Measurements from ENCODE around the gene SLC2A3.
"Not testable (repeated sequence)": the region's sequence is repeated elsewhere in the genome, so short reads cannot be mapped to it uniquely, and the experiment has no call there.

Gene SLC2A3

GRCh38 chr12:7972734-7973456 is 36.9 kb upstream of the SLC2A3 start:
- Histone ChIP-seq H2AK5ac (ENCODE audit: low read depth, low read length) (no peak overlapping the region), H2BK120ac (ENCODE audit: low read depth, low read length) (no peak overlapping the region), H2AFZ (ENCODE audit: low read length) (no peak overlapping the region), H3K4ac (ENCODE audit: low read length) (no peak overlapping the region), H3K4me2 (ENCODE audit: insufficient read depth, low read length, poor library complexity, severe bottlenecking) (no peak overlapping the region), H2BK5ac (ENCODE audit: low read length) (no peak overlapping the region), H4K8ac (ENCODE audit: low read depth, low read length) (no peak overlapping the region), H4K91ac (ENCODE audit: low read depth, low read length, poor library complexity) (no peak overlapping the region), H3K18ac (ENCODE audit: low read length) (no peak overlapping the region), H3K4me1 (ENCODE audit: control insufficient read depth in 2 of 2, insufficient read depth in 1 of 2, low read depth in 1 of 2, low read length in 2 of 2) (peaks cover 2 to 4% of the 10 kb centered on the region in 2 donors), H2BK12ac (ENCODE audit: low read length) (no peak overlapping the region), H3K9ac (ENCODE audit: low read depth, low read length, poor library complexity) (no peak overlapping the region), H3K14ac (ENCODE audit: low read length) (no peak overlapping the region), H3K4me3 (ENCODE audit: low read length in 2 of 2) (no peak overlapping the region), H3K27ac (replicated peaks; ENCODE audit: low read length) (no peak overlapping the region), H3K36me3 (replicated peaks in 1 of 2; ENCODE audit: control insufficient read depth in 2 of 2, insufficient read depth in 2 of 2, low read length in 2 of 2) (no peaks in the 10 kb centered on the region), H3K23ac (ENCODE audit: low read depth, low read length, poor library complexity) (no peak overlapping the region), H3K9me3 (replicated peaks in 1 of 2; ENCODE audit: control insufficient read depth in 2 of 2, insufficient read depth in 1 of 2, low read depth in 1 of 2, low read length in 2 of 2) (no peaks in the 10 kb centered on the region), H2BK15ac (ENCODE audit: low read length) (no peak overlapping the region), H3K79me1 (ENCODE audit: low read depth, low read length) (no peaks in the 10 kb centered on the region), H3K27me3 (ENCODE audit: control insufficient read depth in 3 of 3, insufficient read depth in 3 of 3, low read depth in 1 of 3, low read length in 3 of 3) (no peaks in the 10 kb centered on the region)
- no CpG with 5 or more reads among the region's 19 CpGs for WGBS, 2 donors (ENCODE audit: extremely low coverage in 2 of 2, insufficient read length in 2 of 2, insufficient replicate concordance in 1 of 2)
- DNase-seq (ENCODE audit: low spot score), result no peak

GRCh38 chr12:7972269-7972668 is 36.3 kb upstream of the SLC2A3 start:
- not testable (repeated sequence) for H2AK5ac ChIP-seq (ENCODE audit: low read depth, low read length); H4K8ac ChIP-seq (ENCODE audit: low read depth, low read length); H3K18ac ChIP-seq (ENCODE audit: low read length); DNase-seq (ENCODE audit: low spot score); H2BK120ac ChIP-seq (ENCODE audit: low read depth, low read length); H3K23ac ChIP-seq (ENCODE audit: low read depth, low read length, poor library complexity); H2AFZ ChIP-seq (ENCODE audit: low read length); H3K4me2 ChIP-seq (ENCODE audit: insufficient read depth, low read length, poor library complexity, severe bottlenecking); H3K14ac ChIP-seq (ENCODE audit: low read length); H3K36me3 ChIP-seq (replicated peaks in 1 of 2; ENCODE audit: control insufficient read depth in 2 of 2, insufficient read depth in 2 of 2, low read length in 2 of 2); H2BK15ac ChIP-seq (ENCODE audit: low read length); H3K79me1 ChIP-seq (ENCODE audit: low read depth, low read length); H3K4me3 ChIP-seq (ENCODE audit: low read length in 2 of 2); H3K27me3 ChIP-seq (ENCODE audit: control insufficient read depth in 3 of 3, insufficient read depth in 3 of 3, low read depth in 1 of 3, low read length in 3 of 3); H3K27ac ChIP-seq (replicated peaks; ENCODE audit: low read length); H2BK5ac ChIP-seq (ENCODE audit: low read length); H3K4ac ChIP-seq (ENCODE audit: low read length); H3K4me1 ChIP-seq (ENCODE audit: control insufficient read depth in 2 of 2, insufficient read depth in 1 of 2, low read depth in 1 of 2, low read length in 2 of 2); H2BK12ac ChIP-seq (ENCODE audit: low read length); H3K9me3 ChIP-seq (replicated peaks in 1 of 2; ENCODE audit: control insufficient read depth in 2 of 2, insufficient read depth in 1 of 2, low read depth in 1 of 2, low read length in 2 of 2); H4K91ac ChIP-seq (ENCODE audit: low read depth, low read length, poor library complexity); H3K9ac ChIP-seq (ENCODE audit: low read depth, low read length, poor library complexity)
- WGBS, 2 donors (ENCODE audit: extremely low coverage in 2 of 2, insufficient read length in 2 of 2, insufficient replicate concordance in 1 of 2), result no CpG with 5 or more reads among the region's 9 CpGs

GRCh38 chr12:7971765-7972164 is 35.8 kb upstream of the SLC2A3 start:
- not testable (repeated sequence) for H3K27ac ChIP-seq (replicated peaks; ENCODE audit: low read length); H4K91ac ChIP-seq (ENCODE audit: low read depth, low read length, poor library complexity); H4K8ac ChIP-seq (ENCODE audit: low read depth, low read length); H3K23ac ChIP-seq (ENCODE audit: low read depth, low read length, poor library complexity); H3K27me3 ChIP-seq (ENCODE audit: control insufficient read depth in 3 of 3, insufficient read depth in 3 of 3, low read depth in 1 of 3, low read length in 3 of 3); DNase-seq (ENCODE audit: low spot score); H2BK120ac ChIP-seq (ENCODE audit: low read depth, low read length); H2BK12ac ChIP-seq (ENCODE audit: low read length); H3K4me1 ChIP-seq (ENCODE audit: control insufficient read depth in 2 of 2, insufficient read depth in 1 of 2, low read depth in 1 of 2, low read length in 2 of 2); H3K9ac ChIP-seq (ENCODE audit: low read depth, low read length, poor library complexity); H3K36me3 ChIP-seq (replicated peaks in 1 of 2; ENCODE audit: control insufficient read depth in 2 of 2, insufficient read depth in 2 of 2, low read length in 2 of 2); H3K14ac ChIP-seq (ENCODE audit: low read length); H2BK5ac ChIP-seq (ENCODE audit: low read length); H3K4me3 ChIP-seq (ENCODE audit: low read length in 2 of 2); H2BK15ac ChIP-seq (ENCODE audit: low read length); H3K79me1 ChIP-seq (ENCODE audit: low read depth, low read length); H3K18ac ChIP-seq (ENCODE audit: low read length); H3K9me3 ChIP-seq (replicated peaks in 1 of 2; ENCODE audit: control insufficient read depth in 2 of 2, insufficient read depth in 1 of 2, low read depth in 1 of 2, low read length in 2 of 2); H2AK5ac ChIP-seq (ENCODE audit: low read depth, low read length); H3K4me2 ChIP-seq (ENCODE audit: insufficient read depth, low read length, poor library complexity, severe bottlenecking); H3K4ac ChIP-seq (ENCODE audit: low read length)
- peak overlapping the region; percentile 94 for H2AFZ ChIP-seq (ENCODE audit: low read length)
- WGBS, 2 donors (ENCODE audit: extremely low coverage in 2 of 2, insufficient read length in 2 of 2, insufficient replicate concordance in 1 of 2), result no CpG with 5 or more reads among the region's 7 CpGs

DNA sequence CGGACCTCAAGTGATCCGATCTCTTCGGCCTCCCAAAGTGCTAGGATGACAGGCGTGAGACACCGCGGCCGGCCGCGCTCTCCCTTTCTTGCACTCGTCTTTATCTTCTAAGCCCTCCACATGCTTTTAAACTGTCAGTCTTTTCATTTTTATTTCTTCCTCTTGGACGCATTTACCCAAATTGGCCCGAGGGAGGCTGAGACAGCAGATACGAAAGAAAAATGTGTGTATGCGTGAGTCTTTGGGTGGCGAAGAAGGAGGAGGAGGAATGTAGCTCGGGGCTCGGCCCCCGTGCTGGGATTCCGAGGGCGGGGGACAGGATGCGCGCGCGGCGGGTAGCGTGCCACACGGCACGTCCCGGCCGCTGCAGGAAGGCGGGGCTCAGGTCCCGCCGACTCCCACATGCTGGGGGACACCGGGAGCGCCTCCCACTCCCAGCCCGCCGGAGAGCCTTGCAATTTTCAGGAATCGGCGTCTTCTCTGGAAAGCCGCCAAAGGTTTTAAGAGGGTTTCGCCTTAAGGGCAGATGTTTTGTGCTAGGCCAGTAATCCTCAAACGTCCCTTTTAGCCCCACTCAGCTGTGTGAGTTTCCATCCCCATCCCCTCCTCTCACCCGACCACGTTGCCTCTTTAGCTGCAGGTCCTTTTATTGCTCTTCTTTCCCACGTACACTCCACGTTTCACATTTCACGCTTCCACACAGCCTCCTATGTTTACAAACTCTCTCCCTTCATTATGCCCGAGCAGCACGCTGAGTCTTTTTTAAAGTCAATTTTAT is 34.7 kb upstream of the SLC2A3 start:
- peak; percentile 90 for DNase-seq (ENCODE audit: low spot score)
- Histone ChIP-seq H3K9me3 (replicated peaks in 1 of 2; ENCODE audit: control insufficient read depth in 2 of 2, insufficient read depth in 1 of 2, low read depth in 1 of 2, low read length in 2 of 2) (no peaks in the 10 kb centered on the region), H3K4me1 (ENCODE audit: control insufficient read depth in 2 of 2, insufficient read depth in 1 of 2, low read depth in 1 of 2, low read length in 2 of 2) (peaks cover 2 to 4% of the 10 kb centered on the region in 2 donors), H3K27ac (replicated peaks; ENCODE audit: low read length) (peak overlapping the region; percentile 95), H2BK5ac (ENCODE audit: low read length) (peak overlapping the region; percentile 6), H3K14ac (ENCODE audit: low read length) (no peak overlapping the region), H3K36me3 (replicated peaks in 1 of 2; ENCODE audit: control insufficient read depth in 2 of 2, insufficient read depth in 2 of 2, low read length in 2 of 2) (no peaks in the 10 kb centered on the region), H3K18ac (ENCODE audit: low read length) (peak overlapping the region; percentile 78), H3K79me1 (ENCODE audit: low read depth, low read length) (peaks cover 1% of the 10 kb centered on the region), H2BK120ac (ENCODE audit: low read depth, low read length) (no peak overlapping the region), H3K9ac (ENCODE audit: low read depth, low read length, poor library complexity) (peak overlapping the region; percentile 60), H2AK5ac (ENCODE audit: low read depth, low read length) (no peak overlapping the region), H4K8ac (ENCODE audit: low read depth, low read length) (no peak overlapping the region), H4K91ac (ENCODE audit: low read depth, low read length, poor library complexity) (no peak overlapping the region), H3K27me3 (ENCODE audit: control insufficient read depth in 3 of 3, insufficient read depth in 3 of 3, low read depth in 1 of 3, low read length in 3 of 3) (no peaks in the 10 kb centered on the region), H3K4me3 (ENCODE audit: low read length in 2 of 2) (peak overlapping the region; percentile 42 to 76), H3K4ac (ENCODE audit: low read length) (no peak overlapping the region), H2AFZ (ENCODE audit: low read length) (peak overlapping the region; percentile 94), H2BK15ac (ENCODE audit: low read length) (no peak overlapping the region), H3K4me2 (ENCODE audit: insufficient read depth, low read length, poor library complexity, severe bottlenecking) (peak overlapping the region; percentile 52), H2BK12ac (ENCODE audit: low read length) (no peak overlapping the region), H3K23ac (ENCODE audit: low read depth, low read length, poor library complexity) (no peak overlapping the region)
- WGBS, 2 donors (ENCODE audit: extremely low coverage in 2 of 2, insufficient read length in 2 of 2, insufficient replicate concordance in 1 of 2), result no CpG with 5 or more reads among the region's 49 CpGs
